WI38 (cell line): Measurements from ENCODE around the gene CARMIL3.

ENCODE experiments used
- H3K4me3 ChIP-seq: 2 replicates; pipeline ENCODE4 v1.5.1; 2011; ENCODE audit warnings: low read depth, mild to moderate bottlenecking, control low read depth, low read length
- TF ChIP-seq, protein P1 (sequence below): IDR thresholded peaks from 2 replicates; pipeline ENCODE4 v1.5.1; 2012; ENCODE audit warnings: low read depth, mild to moderate bottlenecking, control low read depth, low read length

CARMIL3 gene

DNA sequence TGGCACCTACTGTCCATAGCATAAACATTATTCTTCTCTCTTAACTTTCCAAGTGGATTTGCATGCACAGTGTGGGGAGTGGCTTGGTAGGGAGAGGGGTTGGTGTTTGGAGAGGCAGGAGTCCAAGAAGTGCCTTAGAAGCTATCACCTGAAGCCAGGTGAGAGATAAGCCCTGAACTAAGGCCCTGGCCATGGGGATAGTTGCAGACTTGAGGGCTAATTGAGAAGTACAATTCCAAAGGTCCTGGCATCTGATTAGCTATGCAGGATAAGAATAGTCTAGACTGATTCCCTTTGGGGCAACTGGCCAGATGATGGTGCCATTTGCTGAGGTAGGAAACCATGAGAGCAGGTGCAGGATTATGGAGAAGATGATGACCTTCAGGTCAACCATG lies 40.3 kb downstream of the CARMIL3 start:
- H3K4me3 ChIP-seq, result no peak overlapping the region

DNA sequence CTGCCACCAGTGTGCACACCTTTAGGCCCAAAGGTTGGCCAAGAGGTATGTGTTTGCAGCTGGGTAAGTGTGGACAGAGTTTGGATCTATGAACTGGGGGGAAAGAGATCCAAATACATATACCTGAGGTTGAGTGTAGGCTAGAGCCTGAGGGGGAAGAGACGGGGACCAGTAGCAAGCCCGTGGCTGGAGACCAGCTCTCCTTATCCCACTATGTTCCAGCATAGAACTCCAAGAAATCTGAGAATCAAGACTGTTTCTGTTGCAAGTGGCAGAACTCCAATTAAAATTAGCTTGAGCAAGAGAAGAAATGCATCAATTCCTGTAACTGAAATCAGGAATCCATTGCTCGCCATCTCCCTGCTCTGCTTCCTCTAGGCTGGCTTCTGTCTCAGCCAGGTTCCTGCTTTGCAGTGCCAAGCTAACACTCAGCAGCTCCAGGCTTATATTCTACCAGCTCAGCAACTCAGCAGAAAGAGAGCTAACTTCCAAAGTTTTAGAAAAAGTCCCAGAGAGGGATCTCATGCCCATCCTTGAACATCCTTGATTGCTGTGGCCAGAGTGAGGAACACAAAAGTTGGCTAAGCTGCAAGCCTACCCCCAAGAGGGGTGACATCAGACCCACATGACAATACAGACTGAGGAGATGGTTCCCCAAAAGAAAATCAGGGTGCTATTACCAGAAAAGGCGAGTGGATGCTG lies 40.8 kb downstream of the CARMIL3 start:
- TF ChIP-seq, protein P1, sequence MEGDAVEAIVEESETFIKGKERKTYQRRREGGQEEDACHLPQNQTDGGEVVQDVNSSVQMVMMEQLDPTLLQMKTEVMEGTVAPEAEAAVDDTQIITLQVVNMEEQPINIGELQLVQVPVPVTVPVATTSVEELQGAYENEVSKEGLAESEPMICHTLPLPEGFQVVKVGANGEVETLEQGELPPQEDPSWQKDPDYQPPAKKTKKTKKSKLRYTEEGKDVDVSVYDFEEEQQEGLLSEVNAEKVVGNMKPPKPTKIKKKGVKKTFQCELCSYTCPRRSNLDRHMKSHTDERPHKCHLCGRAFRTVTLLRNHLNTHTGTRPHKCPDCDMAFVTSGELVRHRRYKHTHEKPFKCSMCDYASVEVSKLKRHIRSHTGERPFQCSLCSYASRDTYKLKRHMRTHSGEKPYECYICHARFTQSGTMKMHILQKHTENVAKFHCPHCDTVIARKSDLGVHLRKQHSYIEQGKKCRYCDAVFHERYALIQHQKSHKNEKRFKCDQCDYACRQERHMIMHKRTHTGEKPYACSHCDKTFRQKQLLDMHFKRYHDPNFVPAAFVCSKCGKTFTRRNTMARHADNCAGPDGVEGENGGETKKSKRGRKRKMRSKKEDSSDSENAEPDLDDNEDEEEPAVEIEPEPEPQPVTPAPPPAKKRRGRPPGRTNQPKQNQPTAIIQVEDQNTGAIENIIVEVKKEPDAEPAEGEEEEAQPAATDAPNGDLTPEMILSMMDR, result no peak
- H3K4me3 ChIP-seq, result no peak overlapping the region

More for the DNA sequence above, 40.3 kb downstream of the CARMIL3 start:
- TF ChIP-seq, protein P1, result no peak

DNA sequence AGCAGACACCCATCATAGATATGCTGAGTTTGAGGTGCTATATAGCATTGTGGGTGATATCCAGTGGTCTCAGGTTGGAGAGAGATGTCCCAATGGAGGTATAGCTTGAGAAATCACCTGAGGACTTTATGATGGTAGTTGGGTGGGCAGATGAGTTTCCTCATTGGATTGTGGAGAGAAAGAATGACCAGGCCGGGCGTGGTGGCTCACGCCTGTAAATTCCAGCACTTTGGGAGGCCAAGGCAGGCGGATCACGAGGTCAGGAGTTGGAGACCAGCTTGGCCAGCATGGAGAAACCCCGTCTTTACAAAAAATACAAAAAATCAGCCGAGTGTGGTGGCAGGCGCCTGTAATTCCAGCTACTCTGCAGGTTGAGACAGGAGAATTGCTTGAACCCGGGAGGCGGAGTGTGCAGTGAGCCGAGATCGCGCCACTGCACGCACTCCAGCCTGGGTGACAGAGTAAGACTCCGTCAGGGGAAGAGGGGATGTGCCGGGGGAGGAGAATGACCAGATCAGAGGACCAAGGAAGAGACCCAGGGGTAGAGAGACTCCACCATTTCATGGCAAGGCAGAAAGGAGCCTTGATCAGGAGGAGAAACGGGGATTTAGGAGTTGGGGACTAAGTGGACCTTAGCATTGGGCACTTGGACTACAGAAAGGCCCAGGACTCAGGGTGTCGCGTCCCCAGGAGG lies 41.5 kb downstream of the CARMIL3 start:
- peak overlapping the region; percentile 74 for H3K4me3 ChIP-seq
- TF ChIP-seq, protein P1, result no peak

DNA sequence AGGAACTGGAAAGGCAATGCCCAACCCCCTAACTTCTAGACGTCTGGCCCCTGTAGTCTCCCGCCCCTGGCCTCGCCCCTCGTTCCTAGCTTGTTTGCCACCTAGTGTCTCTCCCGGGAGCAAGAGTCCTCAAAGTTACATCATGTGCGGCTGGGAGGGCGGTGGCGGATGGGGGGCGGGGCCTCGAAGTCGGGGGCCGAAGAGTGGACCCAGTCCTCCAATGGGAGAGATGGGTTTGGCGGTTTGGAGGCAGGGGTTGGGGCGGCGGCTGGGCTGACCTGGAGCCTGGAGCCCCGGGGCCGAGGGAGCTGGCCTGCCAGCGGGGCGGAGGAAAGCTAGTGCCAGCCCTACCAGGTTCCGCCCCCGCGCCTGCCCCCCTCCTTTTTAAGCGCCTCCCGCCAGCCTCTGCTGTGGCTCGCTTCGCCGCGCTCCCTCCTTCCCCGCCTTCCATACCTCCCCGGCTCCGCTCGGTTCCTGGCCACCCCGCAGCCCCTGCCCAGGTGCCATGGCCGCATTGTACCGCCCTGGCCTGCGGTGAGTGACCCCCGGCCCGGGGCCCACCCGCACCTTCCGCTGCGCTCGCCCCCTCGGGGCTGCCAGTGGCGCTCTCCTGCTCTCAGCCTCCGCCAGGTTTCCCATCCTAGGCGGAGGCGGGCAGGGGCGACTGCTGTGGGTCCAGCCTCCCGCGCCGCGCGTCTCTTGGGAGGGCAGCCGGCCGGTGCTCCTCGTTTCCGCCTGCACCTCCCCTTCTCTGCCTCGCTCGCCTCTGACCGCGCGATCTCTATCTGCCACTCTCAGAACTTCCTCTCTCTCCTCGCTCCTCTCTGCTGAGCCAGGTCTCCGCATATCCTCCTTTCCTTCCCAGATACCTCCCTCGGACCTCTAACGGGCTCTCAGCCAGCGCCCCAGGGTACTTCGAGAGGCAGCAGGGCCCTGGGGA lies 42.4 kb downstream of the CARMIL3 start, which contains the start of gene PCK2:
PCK2 (plus strand) TSS at position 411 of the 940 bp plus-strand sequence; CDS start at position 506, 95 bp downstream.
- TF ChIP-seq, protein P1, result no peak

DNA sequence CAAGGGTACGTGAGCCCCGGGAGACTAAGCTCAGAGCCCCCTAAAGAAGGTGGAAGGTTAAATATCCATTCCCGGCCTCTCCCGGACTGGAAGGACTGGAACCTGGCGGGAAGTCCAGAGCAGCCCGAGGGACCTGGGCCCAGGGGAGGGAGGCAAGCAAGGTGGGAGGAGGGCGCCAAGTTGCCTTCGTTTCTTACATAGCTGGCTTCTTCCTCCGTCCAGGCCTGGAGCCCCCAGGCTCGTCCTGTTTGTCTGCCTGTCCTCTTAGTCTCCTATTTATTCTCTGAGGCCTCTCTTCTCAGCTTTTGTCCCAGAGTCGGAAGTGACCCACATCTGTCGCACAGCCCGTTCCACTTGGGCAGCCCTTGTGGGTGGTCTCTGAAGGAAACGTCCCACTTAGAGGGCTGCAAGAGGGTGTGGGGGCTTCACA lies 43.0 kb downstream of the CARMIL3 start:
- H3K4me3 ChIP-seq, result peak overlapping the region; percentile 74
- TF ChIP-seq, protein P1, result no peak

More for the DNA sequence above, 42.4 kb downstream of the CARMIL3 start, which contains the start of gene PCK2:
- H3K4me3 ChIP-seq, result peak within 1 kb of the TSS; percentile 74

DNA sequence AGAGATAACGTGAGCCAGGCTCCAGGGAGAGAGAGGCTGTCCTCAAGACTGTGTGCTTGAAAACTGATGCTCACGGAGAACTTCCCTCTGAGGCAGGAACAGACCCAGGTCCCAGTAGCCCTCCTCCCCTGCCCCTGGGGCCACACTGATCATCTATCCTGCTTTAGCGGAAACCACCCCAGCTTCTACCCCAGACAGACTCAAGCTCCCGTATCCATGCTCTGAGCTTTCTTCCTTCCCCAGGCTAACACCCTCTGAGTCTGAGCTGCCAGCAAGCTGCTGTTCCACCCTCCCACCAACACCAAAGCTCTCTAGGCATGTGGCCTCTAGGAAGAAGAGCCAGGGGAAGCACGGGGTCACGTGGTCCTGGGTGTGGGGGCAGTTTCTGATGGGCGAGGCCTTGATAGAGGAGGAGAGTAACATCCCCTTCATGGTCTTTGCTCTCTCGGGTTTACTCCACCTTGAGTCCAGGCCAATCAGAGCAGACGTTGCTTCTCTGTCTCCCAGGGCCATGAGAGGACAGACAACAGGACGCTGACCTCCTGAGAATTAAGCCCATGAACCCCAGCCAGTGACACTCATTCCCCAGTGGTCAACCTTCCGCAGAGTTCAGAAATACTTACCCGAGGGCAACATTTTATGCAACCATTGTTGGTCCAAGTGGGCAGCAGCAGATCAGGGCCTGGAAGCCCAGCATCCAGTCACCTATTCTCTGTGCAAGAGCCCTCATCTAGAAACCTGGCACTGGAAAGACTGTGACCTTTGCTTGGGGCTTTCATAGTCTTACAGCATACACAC lies 43.7 kb downstream of the CARMIL3 start:
- peak overlapping the region; percentile 74 for H3K4me3 ChIP-seq
- TF ChIP-seq, protein P1, result no peak
